GM21390 (cell line): ENCODE measurements around the gene IRX4.
"Not testable (repeated sequence)": the region's sequence is repeated elsewhere in the genome, so short reads cannot be mapped to it uniquely, and the experiment has no call there.

ENCODE experiments used
- ATAC-seq: cut with Tn5 transposase; IDR thresholded peaks from one replicate; pipeline ENCODE4 v1.9.1; 2021; ENCODE audit not compliant: unreplicated experiment

Gene IRX4

GRCh38 chr5:1860949-1861348 lies 21.8 kb downstream of the IRX4 start:
- ATAC-seq: no peak

DNA sequence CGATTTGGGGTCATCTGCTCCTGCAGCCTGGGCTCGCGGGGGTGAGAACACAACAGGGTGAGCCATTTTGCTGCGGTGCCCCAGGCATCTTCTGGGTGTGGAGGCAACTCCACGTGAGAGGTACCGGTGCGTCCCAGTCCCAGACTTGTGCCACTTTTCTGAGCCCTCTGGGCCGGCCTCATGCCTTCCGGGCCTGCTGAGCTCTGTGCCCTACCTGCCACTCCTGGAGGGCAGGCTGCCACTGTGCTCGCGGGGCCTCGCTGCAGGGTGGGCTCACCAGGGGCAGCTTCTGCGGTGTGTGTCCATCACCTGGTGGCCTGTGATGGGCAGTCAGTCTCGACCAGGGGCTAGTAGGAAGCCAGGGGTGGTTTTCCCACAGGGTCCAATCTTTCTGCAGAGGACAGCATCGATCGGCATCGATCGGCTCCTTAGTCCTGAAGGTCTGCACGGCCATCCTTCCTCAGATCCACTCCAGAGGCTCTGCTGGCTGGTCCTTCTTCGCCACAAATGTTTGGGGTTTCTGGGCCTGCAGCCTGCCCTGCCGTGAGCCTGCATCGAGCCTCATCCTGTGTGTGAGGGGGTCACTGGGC lies 22.6 kb downstream of the IRX4 start:
- no peak for ATAC-seq

DNA sequence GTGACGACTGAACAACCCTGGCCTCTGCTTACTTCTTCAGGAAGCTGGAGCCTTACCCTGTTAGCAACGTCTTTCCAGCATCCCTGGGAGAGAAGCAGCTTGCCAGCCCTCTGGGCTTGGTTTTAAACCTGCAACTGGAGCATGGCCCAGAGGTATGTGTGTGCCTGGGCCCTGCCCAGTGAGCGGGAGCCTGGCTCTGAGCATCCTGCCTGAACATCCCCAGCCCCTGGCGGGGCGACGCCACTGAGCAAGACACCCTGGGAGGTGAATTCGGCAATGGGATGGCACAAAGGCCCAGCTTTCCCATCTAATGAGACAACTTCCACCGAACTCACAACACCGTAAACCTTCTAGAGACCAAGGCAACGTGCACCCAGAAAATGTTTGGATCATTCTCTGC lies 23.6 kb downstream of the IRX4 start:
- no peak for ATAC-seq

GRCh38 chr5:1858436-1858835 lies 24.3 kb downstream of the IRX4 start:
- no peak for ATAC-seq

- ATAC-seq: no peak
These were observed 25.5 kb downstream of the IRX4 start for GRCh38 chr5:1857256-1857600.

- ATAC-seq: no peak
These were observed 26.0 kb downstream of the IRX4 start for GRCh38 chr5:1856596-1857255.

- ATAC-seq: no peak
These were observed 27.1 kb downstream of the IRX4 start for GRCh38 chr5:1855596-1855995.

DNA sequence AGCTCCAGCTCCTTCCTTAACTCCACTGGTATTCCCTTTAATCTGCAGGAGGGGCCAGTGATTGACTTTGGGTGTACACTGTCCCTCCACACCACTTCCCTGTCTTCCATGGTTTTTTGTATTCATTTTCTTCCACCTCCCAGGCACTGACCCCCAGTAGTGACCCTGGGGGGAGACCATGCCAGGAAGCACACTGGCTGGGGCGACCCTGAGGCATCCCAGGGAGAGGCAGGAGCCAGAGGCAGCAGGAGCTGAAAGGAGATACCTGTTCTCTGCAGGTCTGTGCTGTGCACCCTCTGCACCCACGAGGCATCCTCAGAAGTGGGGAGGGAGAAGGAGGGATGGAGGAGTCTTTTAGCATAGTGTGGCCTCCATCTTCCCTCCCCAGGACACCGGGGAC lies 27.6 kb downstream of the IRX4 start:
- no peak for ATAC-seq

DNA sequence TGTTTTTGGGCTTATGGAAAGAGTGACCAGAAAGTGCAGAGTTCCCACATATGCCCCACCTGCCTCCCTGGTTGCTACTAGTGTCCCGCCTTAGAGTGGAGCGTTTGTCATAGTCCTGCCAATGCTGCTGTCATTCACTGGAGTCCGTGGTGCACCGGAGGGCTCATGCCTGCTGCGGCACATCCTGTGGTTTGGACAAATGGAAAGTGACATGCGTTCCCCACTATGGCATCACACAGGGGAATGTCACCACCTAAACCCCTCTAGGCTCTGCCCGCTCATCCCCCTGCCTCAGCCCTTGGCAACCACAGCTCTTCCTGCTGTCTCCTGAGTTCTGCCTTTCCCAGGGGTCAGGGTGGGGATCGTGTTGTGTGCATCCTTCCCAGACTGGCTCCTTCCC lies 29.2 kb downstream of the IRX4 start:
- no peak for ATAC-seq

- no peak for ATAC-seq
These were observed 30.3 kb downstream of the IRX4 start for GRCh38 chr5:1852324-1852947.

- no peak for ATAC-seq
These were observed 31.3 kb downstream of the IRX4 start for GRCh38 chr5:1851290-1851934.

GRCh38 chr5:1850324-1851154 lies 32.2 kb downstream of the IRX4 start:
- no peak for ATAC-seq

- ATAC-seq: no peak
These were observed 35.1 kb downstream of the IRX4 start for GRCh38 chr5:1847611-1848010.

- no peak for ATAC-seq
These were observed 35.7 kb downstream of the IRX4 start for GRCh38 chr5:1847056-1847455.

DNA sequence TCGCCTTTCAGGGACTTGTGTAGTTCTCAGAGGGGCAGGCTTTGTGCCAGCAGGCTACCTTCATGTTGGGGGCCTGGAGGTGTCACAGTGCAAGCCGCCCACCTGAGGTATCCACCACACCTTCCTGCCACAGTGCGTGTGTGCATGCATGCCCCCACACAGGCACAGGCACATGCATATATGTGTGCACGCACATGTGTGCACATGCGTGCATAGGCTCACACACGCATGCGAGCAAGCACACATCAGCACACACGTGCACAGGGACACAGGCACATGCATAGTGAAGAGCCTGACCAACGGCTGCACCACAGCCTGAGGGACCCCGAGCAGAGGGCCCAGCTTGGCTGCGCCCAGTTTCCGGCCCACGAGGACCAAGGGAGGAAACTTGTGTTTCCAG lies 36.1 kb downstream of the IRX4 start:
- ATAC-seq: no peak

DNA sequence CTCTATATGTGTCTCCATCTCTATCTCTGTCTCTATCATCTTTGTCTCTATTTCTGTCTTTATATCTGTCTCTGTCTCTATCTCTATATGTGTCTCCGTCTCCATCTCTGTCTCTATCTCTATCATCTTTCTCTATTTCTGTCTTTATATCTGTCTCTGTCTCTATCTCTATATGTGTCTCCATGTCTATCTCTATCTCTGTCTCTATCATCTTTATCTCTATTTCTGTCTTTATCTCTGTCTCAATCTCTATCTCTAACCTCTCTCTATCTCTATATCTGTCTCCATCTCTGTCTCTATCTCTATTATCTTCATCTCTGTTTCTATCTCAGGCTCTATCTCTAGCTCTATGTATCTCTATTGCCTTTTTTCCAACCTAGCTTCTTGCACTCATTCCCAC lies 37.0 kb downstream of the IRX4 start:
- ATAC-seq: no peak

DNA sequence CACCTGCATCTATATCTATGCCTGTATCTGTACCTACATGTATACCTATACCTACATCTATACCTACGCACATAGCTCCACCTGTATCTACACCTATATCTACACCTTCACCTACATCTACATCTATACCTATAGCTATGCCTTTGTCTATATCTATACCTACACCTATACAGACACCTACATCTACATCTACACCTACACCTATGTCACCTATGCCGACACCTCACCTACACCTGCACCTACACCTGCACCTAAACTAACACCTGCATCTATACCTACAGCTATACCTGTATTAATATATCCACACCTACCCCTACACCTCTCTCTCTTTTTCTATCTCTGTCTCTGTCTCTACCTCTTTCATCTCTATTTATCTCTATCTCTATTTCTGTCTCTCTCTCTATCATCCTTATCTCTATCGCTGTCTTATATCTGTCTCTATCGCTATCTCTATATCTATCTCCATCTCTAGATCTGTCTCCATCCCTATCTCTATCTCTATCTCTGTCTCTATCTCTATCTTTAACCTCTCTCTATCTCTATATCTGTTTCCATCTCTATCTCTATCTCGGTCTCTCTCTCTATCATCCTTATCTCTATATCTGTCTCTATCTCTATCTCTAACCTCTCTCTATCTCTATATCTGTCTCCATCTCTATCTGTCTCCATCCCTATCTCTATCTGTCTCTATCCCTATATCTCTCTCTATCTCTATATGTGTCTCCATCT lies 37.9 kb downstream of the IRX4 start:
- no peak for ATAC-seq

- not testable (repeated sequence) for ATAC-seq
These were observed 39.0 kb downstream of the IRX4 start for GRCh38 chr5:1843761-1844160.

DNA sequence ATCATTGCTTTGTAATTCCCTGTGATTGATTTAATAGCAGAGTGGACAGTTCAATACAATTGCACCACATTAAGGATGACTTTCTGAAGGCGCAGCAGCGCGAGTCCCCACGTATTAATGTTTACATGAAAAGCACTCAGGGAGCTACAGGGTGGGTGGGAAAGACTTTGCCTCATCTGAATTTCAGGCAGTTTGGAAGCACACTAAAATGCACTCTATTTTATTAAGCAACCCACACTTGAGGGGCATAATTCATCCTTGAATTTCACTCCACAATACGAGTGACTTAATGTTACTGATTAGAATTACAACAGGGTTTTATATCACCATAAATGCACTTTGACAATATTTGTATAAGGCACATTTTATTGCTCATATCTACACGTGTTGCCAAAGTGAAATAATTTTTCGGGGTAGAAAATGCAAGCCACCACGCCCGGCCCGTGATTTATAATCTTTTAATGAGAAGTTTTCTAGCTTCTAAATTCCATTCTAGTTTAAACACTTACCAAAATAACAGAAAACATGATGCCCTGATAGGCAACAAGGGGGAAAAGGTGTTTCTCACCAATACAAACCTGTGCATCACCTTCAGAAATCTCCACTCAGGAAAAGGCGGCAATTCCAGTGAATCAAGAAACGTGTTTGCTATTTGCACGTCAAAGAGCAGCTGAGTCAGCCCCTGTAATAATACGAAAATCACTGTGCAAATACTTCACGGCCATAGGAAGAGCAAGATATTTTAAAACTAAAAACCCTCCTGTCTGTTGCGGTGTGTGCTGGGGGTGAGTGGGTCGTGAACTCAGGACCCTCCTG lies 40.5 kb downstream of the IRX4 start:
- ATAC-seq: no peak
